Spleen (tissue), 7 donors: Measurements from ENCODE around the gene TMEM39A.

Experiments used
- CTCF ChIP-seq, 11 experiments: fragments of 200-600 bp in 7 of 11; fragments of 450-650 bp in 4 of 11; sonication (generic) in 4 of 11; IDR thresholded peaks in 8 of 11; conservative IDR thresholded peaks in 3 of 11; 1 replicate in 7 of 11; 2 replicates in 4 of 11; pipeline versions ENCODE4 v1.4.0 to v1.8.0; 2016 to 2021; ENCODE audit warnings: antibody characterized with exemption in 11 of 11, inconsistent platforms in 4 of 11, mild to moderate bottlenecking in 1 of 11
- POLR2AphosphoS5 ChIP-seq, 3 donors: sonication (generic); formaldehyde crosslinking; IDR thresholded peaks; one replicate each; pipeline ENCODE4 v1.5.1; 2017; ENCODE audit warnings: antibody characterized with exemption in 3 of 3
- donor health status: DM: no; HTN: no; CAD: no; lungs with moderate emphysema.
- donor health status: DM: no; HTN: no; CAD: no.
- donor health status: DM: no; HTN: no; CAD: no.

GRCh38 chr3:119433613-119434325 is 29.6 kb downstream of the TMEM39A start:
- no peak for TF ChIP-seq POLR2AphosphoS5 (IDR thresholded peaks at IDR 0.05)
- TF ChIP-seq CTCF (IDR thresholded peaks at IDR 0.05 in 8 of 11, conservative IDR thresholded peaks at IDR 0.05 in 3 of 11): no peak
